GM18505 (cell line): ENCODE measurements around the gene IRX4.

Experiments used
- ATAC-seq: cut with Tn5 transposase; IDR thresholded peaks from one replicate; pipeline ENCODE4 v1.9.1; 2021; ENCODE audit not compliant: unreplicated experiment
- POLR2A ChIP-seq: IDR thresholded peaks from 4 replicates; pipeline ENCODE4 v1.6.1; 2011; ENCODE audit warnings: borderline replicate concordance; ENCODE audit not compliant: insufficient read depth, insufficient read length; ENCODE audit errors: extremely low read depth

The IRX4 gene

DNA sequence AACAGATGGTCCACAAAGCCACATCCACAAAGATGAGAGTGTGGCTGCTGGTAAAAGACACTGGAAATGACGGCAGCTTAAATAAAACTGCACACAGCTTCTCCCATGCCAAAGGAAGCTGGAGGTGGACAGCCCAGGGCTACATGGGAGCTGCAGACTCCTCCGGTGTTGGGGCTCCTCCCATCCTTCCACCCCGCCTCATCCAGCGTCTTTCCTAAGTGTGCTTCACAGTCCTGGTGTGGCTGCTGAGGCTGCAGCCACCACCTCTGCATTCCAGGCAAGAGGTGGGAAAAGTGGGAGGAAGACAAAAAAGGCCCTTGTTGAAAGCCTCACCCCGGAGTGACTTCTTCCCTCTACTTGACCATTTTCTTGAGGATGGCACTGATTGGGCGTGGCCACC, 37.0 kb upstream of the IRX4 start:
- TF ChIP-seq POLR2A, result no peak

DNA sequence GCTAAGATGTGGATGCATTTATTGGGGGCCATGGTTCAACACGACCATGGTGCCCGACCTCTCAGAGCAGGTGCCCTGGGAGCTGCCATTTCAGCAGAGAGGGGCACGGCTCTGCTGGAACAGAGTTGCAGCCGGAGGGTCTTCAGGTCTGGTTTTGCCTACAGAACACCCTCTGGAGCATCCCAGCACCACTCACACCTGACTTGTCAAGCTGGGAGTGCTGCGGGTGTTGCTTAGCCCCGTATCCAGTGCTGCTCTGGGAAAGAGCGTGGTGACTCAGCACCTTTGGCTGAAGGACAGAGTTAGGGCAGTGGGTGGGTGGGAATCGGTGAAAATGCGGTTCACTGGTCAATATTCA, 36.5 kb upstream of the IRX4 start:
- ATAC-seq, result no peak
- TF ChIP-seq POLR2A, result no peak

More for the DNA sequence above, 37.0 kb upstream of the IRX4 start:
- ATAC-seq, result no peak

DNA sequence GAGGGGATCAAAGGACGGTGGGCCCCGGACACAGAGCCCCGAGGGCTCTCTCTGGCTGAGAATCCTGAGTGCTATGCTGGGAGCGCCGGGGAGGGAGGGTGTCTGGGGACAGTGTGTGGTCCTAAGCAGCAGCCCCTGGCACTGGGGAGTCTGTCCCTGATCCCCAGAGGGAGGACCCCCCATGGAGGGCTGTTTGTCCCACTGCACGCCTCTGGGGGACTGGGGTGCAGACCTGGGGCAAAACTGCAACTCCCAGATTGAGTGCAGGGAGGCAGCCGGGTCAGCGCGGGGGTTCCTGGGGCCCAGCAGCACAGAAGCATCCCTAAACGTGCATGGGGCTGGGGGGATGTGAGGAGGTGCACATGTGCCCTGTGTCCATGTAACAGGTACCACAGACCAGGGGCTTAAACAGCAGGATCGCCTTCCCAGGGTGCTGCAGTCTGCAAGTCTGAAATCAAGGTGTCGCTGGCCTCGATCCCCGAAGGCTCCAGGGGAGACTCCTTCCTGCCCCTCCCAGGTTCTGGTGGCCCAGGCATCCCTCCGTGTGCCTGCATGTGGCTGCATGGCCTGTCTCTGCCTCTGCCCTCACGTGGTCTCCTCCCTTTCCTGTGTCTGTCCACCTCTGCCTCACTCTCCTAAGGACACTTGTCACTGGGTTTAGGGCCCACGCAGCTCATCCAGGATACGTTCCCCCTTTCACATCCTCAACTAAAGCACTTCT, 35.9 kb upstream of the IRX4 start:
- TF ChIP-seq POLR2A, result no peak
- no peak for ATAC-seq

DNA sequence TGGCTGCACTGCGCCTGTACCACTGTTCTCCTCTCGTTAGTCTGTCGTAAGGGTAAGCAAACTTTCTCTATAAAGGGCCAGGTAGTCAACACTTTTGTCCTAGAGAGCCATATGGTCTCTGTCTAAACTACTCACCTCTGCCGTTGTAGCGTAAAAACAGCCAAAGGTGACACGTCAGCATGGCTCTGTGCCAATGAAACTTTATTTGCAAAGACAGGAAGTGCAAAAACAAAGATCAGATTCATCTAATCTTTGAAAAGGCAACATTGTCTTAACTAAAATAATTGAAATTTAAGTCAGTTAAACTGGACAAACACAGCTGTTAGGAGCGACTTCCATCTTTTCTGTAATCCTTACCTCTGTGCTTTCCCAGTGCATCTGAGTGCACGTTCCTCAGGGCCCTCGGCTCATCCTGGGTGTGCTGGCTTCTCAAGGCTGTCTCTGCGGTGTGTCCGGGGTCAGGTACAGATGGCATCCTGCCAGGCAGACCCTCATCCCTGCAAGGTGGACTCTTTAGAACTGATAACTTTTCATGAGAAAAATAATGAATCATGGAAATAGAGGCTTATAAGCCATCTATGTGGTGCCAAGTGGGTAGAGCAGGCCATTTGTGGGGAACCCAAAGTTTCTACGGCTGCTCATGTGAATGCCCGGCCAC, 35.2 kb upstream of the IRX4 start:
- TF ChIP-seq POLR2A, result no peak
- ATAC-seq, result no peak

DNA sequence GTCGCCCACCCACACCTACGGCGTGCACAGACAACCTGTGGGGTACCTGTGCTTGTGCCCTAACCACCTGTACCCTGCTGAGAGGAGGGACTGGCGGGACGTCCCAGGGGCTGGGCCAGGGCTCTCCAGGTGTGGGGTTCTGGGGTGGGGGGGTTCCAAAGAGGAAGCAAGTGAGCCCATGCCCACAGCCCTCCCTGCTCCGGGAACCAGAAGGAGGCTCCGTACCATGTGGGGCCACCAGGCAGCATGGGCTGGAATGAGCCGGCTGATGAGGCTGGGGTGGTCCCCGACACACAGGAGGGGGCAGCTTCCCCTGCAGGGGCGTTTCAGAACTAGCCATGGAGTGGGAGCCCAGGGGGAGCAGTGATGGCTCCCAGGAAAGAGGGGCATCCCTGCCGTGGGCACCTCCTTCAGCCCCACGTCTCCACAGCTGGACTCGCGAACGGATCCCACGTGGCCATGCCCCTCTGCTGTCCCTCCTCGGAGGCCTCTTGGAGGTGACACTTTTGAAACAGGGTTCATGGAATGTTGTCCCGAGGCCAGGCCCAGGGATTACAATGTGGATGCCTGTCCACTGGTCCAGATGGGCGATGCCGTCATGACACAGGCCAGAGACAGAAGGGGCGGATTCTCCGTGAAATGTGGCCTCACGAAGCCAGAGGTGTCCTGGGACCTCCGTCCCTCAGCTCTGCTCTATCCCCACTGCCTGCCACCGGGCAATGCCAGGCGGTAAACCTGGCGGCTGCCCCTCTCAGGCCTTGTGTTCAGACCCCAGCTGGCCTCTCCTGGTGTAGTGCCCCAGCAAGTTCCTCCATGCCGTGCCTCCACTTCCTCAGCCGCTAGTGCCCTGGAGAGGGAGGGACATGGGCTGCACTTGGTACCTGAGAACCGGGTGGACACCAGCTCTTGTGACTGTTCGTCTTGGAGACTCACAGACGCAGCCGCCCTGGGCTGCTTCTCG, 33.6 kb upstream of the IRX4 start:
- no peak for ATAC-seq
- TF ChIP-seq POLR2A, result no peak

DNA sequence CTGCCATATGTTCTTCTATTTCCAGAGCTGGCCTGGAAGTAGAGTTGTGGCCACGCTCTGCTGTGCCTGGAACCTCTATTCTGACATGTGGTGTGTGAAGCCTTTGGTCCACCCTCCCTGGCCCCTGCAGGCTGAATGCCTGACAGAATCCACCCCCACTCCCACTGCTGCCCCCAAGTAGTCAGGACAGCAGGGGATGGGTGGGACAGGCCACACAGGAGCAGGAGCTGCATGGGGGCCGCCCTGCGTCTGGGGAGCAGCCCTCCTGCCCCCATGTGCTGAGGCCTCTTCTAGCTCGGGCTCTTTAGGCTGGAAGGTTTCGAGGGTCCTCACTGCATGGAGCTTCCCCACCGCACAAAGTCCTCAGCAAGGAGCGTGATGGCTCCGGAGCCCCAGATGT, 32.6 kb upstream of the IRX4 start:
- ATAC-seq, result no peak
- TF ChIP-seq POLR2A, result no peak

DNA sequence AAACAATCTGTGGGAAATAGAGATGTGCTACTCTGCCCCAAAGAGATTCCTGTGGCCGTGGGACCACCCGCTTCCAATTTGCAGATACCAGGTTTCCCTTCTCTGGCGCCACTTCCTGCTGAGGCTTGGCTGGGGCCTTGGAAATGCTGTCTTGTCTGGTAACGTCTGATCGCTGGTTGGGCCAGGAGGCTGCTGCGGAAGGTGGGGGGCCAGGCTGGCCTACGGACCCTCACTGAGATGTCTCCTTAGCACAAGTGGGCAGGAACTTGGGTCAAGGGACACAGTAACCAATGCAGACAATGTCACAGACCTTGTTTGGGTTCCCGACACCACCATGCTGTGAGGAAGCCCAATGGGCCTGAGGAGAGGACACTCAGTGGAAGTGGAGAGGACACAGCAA, 31.7 kb upstream of the IRX4 start:
- no peak for TF ChIP-seq POLR2A
- no peak for ATAC-seq

DNA sequence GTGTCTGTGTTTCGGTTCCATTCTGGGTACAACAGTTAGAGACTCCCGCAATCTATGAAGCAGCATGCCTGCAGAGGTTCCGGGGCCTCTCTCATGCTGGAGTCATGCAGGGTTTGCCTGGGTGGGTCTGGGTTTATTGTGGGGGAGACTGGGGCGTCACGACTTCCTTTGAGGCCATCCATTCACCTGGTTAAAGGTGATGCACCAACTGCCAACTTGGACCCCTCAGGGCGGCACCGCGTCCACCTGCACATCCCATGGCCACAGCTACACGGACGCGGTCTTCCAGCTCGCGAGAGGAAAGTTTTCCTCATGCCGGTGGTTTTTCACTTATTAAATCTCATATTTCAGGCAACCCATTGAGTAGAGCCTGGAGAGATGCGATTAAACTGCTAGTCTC, 30.9 kb upstream of the IRX4 start:
- no peak for ATAC-seq
- no peak for TF ChIP-seq POLR2A

DNA sequence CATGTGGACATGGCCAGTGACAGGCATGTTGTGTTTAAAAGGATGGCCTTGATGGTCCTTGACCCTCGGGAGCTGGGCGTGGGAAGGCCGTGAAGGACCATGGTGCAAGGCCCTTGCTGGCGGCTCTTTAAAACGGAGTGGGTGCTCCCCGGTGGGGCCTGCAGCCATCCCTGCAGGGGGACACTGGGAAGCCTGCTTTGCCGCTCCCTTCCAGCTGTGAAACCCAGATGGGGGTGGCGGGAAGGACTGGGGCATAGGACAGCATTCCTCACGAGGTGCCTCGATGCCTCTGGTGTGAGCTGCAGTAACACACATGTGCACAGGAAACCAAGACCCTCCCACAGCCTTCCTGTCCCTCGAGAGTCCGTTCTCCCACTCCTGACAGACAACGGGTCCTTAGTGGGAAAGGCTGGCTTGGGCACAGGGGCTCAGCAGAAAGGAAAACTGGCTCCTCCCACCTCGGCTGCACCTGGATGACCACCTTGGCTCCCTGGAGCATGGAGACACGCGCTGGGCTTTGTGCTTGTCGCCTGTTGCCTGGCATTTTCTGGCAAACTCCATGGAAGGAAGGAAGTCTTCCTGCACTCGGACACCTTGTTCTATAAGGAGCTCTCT, 30.3 kb upstream of the IRX4 start:
- ATAC-seq, result no peak
- TF ChIP-seq POLR2A, result no peak

DNA sequence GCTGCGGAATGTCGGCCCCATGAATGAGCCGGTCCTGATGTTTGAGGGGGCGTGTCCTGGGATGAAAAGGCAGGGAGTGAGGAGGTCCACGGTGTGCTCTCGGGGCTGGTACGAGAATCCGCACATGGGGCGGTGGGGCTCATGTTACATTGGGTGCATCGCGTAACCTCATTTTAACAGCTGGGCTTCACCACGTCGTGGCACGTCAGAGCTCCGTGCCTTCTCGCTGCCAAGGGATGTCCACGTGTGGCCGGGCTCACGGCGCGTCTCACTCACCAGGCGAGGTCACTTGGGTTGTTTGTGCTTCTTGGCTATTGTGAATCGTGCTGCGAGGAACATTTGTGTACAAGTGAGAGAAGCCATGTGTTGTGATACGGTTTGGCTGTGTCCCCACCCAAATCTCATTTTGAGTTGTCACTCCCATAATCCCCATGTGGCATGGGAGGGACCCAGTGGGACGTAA, 29.1 kb upstream of the IRX4 start:
- no peak for ATAC-seq
- no peak for TF ChIP-seq POLR2A

DNA sequence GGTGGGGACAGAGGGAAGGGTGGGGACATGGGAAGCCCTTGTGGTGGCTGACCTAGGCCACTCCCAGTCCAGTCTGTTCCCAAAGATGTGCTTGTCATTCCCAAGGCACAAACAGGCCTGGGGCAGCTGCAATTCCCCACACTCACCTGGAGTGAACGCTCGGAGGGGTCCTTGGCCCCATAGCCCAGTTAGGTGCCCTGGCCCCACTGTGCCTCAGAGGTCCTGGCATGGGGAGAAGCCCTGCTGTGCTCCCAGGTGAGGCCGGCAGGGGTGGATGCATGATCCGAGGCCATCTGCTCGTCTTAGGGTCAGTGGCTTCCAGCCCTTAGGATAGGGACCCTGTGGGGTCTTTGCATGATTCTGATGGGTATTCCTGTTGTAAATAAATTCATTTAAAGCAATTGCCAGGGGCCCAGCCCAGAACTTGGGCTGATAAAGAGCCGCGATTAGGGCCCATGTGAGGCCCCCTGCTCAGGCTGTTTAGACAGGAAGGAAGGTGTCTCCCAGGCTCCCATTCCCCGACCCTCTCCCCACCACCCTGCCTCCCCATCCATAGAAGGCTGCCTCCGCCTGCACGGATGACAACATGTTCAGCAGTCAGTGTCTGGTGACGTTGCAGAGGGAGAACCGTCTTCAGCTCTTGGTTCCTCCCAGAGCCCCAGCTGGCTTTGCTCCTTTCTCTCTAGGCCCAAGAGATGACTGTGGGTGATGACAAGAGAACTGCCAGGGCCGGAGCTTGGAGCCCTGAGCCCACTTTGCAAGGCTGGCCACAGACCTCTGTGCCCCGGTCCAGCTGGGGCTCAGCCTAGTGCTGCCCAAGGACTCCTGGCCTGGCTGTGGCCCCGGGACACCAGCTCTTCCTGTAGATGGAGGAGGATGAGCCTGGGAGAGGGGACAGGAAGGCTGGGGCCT, 28.4 kb upstream of the IRX4 start:
- ATAC-seq, result no peak
- TF ChIP-seq POLR2A, result no peak

DNA sequence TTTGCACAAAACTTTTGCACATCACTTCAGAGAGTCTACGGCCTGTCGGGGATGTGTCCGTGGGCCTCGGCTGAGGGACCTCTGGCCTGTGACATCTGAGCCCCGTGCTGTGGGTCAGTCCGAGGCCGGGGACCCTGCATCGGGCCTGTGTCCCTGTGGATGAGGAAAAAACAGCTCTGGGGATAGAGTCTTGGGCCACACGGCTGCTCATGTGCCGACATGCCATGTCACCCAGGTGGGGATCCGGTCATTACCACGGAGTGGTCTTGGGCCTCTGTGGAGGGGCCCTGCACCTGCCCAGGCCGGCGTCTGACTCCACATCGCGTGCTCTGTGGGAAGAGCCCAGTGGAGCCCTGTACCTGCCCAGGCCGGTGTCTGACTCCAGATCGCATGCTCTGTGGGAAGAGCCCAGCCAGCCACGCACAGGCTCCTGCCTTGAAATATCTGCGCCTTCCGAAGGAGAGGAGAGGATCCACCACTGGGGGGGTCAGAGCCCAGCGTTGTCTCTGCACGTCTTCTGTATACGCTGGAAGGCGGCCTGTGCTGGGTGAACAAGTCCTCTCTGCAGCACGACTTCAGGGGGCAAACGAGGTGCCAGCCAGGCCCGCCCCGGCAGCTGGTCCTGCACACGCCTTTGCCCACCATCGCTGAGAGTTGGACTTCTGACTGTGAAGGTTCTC, 27.5 kb upstream of the IRX4 start:
- TF ChIP-seq POLR2A, result no peak
- ATAC-seq, result no peak
